Measurements from ENCODE around the gene DLGAP3. TPM values are rescaled to one million over a fixed set of nuclear protein-coding genes. Genes with fewer than 3 reads are reported as not detected.

DLGAP3 gene
- total RNA-seq, 1 experiment from 2014 or later: not detected

DNA sequence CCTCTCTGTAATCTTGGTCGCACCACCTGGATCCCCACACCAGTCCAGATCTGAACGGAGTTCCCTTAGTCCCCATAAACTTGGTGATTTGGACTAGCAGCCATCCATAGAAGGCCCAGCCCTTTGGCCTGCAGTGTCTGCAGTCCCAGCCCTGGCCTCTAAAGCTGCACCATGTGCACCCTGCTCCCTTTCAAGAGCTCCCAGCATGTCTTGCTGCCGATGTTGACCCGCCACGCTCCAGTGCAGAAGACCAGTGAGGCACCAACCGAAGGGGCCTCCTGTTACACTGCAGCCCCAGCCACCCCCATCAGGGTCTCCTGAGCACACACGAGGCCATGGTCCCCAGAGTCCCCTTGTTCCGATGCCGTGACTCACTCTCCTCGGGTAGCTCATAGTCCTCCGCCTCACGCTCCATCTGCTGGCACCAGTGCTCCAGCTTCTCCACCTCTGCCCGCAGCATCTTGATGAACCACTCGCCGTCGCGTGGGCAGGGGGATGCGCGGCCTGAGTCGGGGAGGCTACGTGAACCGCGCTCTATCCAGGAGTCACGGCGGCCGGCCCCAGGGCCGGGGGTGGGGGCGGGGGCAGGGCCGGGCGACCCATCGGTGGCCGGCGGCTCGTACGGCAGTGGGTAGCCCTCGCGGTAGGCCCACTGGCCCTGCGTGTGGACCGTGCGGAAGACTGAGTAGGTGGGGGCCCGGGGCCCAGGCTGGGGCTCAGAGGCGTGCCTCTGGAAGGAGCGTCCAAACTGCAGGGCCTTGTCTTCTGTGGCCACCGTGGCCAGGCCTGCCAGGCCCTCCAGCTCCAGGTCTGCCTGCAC, 61.0 kb downstream of the DLGAP3 start:
- no peak for DNase-seq (ENCODE audit: low spot score)

DNA sequence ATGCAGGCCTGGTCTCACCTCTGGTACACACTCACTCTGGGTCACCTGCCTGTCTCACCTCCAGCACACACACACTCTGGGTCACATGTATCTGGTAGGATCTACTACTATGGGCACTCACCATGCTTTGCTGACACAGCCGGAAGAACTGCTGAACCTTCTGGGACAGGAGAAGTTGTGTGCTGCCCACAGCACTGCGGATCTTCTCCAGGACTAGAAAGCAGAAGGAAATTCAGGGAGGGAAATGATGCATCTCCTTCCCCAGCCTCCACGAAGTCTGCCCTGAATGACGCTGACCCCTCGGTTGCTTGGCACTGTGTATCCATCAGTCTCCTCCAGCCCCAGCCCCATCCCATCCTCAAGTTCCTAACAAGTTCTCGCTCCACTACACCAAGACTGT, 62.0 kb downstream of the DLGAP3 start:
- no peak for DNase-seq (ENCODE audit: low spot score)

DNA sequence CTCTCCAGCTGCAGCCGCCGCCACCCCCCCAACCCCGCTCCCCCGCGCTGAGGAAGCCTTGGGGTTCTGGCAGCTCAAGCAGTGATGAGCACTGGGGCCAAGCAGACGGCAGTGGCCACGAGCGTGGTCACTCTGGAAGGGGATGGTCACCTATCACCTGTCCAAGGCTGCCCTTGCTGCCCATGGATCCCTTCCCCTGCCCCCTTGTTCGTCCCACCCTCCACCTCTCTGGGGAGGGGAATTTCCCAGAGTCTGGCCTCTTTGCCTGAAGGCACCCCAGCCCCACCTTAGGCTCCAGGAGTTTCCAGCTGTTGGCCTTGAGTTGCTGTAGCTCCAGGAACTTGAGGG, 62.7 kb downstream of the DLGAP3 start:
- no peak for DNase-seq (ENCODE audit: low spot score)

DNA sequence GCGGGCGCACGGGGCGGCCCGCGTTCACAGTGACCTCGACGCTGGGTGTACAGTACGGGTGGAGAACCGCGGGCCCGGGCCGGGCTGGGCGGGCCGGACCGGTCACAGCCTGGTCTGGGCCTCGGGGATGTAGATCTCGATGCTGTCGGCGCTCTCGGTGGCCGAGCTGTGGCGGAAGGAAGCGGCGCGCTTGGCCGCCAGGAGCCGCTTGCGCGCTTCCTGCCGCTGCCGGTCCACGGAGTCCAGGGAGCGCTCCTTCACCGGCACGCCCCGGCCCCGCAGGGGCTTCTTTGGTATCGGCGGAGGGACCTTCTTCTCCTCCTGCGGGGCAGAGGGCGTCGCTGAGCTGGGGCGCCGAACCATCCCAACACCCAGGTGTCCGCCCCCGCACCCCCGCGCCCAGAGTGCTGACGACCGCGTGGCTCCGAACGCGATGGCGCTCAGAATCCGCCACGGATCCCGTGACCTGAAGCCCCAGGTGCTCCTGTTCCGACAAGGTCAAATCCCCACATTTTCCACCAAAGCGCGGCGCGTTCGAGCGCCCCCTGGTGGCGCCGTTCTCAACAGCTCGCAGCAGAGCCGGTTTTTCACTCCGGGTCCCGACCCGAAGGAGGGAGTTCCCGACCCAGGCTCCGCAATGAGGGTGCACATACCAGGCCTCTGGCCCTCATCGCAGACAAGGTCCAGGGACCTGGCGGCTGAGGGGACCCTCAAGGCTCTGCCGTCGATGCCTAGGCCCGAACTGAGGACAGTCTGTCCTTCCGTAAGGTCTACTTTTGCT, 63.3 kb downstream of the DLGAP3 start:
- peak; percentile 65 for DNase-seq (ENCODE audit: low spot score)

DNA sequence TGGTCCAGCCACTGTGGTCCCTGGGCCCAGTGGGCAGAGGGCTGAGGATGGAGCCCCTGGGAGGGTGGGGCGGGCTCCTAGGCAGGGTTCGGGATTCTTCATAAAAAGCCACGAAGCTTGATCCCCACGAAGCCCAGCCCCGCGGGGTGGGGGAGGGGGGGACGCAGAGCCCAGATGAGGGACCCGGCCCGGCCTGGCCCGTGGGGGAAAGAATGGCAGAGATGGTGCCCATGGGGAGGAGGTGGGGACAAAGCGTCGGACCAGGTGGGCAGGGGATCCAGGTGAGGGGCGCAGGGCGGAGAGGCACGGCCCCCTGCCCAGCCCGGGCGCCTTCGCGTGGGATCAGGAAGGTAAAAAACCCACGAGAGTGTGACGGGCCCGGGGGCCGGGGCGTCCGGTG, 63.9 kb downstream of the DLGAP3 start:
- no peak for DNase-seq (ENCODE audit: low spot score)

DNA sequence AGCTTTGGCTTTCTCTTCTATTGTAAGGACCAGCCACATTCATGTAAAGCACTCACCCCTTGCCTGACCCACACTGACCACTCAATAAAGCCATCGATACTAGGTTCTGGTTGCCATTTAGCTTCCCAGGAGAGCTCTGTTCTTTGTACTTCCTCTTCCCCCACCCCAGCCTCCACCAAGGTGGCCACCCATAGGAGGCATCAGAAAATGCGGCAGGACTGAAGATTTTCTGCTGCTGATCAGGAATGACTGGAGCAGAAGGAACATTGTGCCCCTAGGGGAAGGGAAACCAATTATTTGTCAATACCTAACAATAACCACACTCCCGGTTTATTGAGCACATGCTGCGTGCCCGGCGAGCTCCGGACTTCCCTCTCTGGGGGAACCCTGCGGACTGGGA, 64.7 kb downstream of the DLGAP3 start:
- no peak for DNase-seq (ENCODE audit: low spot score)

DNA sequence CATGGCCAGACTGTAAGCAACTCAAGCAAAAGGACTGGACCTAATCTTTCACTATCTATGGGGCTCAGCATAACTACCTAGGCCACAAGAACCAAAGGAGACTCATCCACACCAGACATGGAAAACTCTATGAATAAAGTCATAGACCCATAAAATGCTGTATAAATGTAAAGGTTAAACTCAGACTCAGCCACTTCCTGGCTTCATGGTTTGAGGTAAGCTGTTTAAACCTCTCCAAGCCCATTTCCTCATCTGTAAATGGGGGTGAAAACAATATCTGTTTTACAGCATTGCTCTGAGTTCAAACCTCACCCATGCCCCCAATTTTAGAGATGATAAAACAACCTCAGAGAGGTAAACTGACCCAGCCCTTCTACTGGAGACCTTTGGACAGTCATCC, 65.9 kb downstream of the DLGAP3 start:
- no peak for DNase-seq (ENCODE audit: low spot score)

DNA sequence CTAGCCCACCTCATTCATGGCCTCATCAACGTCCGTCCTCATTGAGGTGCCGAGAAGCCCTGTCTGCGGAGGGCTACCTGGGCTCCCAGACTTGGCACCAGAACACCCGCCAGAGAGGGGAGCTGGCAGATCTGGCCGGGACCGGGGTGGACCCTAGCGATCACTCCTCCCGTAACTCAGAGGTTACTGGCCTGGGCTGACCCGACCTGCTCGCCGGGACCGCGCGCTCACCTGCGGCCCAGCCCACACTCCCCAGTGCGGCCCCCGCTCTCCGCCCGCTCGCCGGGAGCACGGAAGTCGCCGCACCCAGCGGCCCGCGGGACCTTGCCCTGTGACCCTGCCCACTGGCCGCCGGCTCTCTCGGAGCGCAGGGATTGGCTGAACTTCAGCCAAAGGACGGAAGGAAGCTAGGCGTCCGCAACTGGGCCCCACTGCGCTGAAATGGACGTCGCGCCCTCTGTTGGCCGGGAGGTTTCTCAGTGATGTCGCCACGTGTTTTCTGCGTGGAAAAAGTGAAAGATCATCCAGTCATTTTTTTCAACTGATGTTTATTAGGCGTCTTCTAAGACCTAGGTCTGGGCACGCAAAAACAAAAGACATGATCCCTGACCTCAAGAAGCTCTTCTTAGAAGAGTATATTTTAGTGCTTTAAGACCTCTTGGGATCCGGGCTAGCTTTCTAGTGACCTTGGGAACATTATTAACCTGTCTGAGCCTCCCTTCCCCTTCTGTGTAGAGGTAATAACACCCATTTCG, 69.8 kb downstream of the DLGAP3 start, which contains the start of gene SMIM12:
SMIM12 (minus strand) TSS at position 304 of the 755 bp plus-strand sequence. CDS start 3,772 bp downstream, outside the sequence.
- peak; percentile 93 for DNase-seq (ENCODE audit: low spot score)

DNA sequence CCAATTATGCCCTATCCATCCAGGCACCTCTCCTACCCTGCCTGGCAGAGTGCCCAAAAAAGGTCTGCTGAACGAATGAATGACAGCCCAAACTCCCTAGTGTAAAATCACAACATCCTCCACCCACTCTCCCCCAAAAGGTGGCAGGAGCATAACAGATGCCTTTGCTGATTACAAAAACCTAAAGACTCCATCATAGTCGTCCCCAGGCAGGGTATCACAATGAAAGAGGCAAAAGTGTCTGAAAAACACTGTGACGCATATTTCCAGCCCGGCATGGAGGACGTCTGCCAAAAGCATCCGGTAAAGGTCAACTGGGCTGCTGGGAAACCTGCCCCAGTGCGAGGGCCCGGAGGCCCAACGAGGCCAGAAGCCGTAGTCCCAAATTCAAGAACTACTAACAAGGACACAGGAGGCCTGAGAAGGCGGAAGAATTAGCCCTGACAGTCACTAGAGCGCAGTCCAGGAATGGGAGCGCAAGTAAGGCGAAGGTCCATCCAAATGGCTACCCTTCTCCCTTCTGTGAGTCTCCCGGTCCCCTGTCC, 70.5 kb downstream of the DLGAP3 start:
- peak; percentile 47 for DNase-seq (ENCODE audit: low spot score)

DNA sequence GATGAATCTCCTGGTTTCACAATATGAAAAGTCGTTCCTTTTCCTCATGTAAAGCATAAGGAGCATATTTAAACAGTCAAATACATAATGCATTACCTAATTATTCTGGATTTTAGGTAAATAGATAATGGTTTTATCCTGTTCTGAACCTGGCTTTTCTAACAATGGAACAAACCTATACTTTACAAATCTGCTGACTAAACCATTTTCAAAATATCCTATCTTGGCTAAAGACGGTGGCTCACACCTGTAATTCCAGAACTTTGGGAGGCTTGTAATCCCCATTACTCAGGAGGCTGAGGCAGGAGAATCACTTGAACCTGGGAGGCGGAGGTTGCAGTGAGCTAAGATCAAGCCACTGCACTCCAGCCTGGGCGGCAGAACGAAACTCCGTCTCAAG, 72.8 kb downstream of the DLGAP3 start:
- no peak for DNase-seq (ENCODE audit: low spot score)

DNA sequence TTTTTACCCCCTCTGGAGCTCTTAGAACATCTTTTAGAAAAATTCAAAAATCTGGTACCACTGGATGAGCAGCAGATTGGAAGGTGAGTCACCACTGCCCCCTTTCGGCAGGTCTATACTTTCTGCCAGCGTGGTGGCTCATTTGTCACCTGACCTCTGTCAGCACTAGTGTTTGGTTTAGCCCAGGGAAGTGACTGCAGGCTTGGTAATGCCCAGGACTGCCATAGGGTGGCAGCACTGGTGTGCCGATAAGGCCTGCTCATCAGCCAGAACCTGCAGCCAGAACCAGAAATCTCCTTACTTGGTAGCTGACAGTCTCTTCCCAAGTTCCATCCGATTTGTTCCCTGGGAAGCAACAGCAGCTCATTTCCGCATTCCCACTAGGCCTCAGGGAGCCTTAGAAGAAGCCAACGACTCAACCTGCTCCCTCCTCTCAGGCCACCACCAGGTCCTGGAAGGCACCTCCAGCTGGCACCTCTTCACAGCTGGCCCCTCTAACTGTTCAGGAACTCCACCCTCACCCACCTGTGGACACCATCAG, 76.7 kb downstream of the DLGAP3 start:
- peak; percentile 97 for DNase-seq (ENCODE audit: low spot score)

DNA sequence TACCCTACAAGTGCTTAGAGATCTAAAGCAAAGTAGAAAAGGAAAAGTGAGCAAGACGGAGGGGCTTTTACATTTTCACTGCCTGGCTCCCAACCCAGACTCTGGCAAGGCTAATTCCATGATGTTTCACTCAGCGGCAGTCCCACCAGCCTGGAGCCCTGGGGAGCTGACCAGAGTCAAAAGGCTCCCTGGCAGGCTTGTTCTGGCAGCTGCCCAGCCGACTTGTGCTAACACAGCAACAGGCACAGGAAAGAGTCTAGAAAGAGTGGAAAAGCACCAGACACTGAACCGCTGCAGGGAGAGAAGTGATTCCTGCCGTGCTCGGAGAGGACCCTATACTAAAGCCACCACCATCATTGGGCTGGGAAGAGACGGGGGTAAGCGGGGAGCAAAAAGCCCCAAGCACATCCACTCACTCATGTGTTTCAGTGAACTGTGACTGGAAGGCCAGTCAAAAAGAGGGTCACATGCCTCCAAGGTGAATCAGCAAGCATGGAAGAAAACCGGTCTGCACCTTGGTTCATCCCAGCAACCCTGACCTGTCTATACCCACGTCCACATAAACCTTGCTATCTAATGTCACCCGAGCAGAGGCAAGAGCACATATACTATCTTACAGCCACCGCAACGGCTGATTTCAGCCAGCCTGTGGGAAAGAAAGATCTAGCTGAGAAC, 77.9 kb downstream of the DLGAP3 start:
- DNase-seq (ENCODE audit: low spot score): no peak

DNA sequence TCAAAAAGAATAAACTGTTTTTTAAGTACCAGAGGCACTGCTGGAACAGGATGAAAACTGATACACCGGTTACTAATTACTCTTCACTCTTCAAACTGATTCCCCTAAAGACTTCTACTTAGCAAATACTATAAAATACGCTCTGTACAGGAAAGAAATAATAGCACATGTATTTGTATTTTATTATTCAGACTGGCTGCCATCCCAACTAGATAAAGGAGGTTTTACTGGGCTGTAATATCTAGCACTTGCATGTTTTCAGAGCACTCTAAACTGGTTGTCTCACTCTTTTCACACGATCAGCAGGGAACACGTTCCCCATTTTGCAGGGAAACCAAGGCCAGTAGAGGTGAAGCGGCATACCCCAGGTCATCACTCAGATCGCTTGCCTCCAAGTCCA, 79.1 kb downstream of the DLGAP3 start:
- no peak for DNase-seq (ENCODE audit: low spot score)

DNA sequence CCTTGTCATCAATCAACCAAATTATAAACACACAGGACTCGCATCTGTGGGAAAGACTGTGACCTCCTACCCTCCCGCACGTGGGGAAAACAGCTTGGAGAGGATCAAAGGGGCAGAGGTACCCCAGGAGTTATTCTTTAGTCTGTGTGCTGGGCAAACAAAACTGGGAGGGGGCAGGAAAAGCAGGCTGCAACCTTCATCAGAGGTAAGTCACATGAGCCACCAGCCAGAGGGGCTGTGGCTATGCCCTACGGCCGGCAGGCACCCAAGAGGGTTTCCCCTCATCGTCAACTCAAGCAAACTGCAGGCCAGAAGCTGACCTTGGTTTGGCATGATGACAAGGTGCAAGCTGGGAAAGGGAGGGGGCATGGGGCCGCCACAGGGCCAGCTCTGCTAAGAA, 82.4 kb downstream of the DLGAP3 start:
- DNase-seq (ENCODE audit: low spot score): no peak

DNA sequence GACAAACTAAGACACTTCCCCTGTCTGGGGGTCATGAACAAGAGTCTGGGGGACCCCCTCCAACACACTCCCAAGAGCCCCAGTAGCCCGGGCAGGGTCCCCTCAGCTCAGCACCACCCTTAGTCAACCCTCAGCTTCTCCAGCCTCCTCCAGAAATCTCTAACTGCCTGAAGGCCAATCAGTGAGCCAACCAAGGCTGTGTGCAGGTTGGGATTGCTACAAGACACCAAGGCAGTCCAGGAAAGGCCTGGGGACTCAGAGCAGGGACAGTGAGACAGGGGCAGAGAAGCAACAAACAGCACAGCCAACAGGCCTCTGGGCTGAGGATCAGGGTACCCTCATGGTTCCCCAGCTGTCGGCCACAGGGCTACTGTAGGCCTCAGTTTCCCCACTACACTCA, 83.2 kb downstream of the DLGAP3 start:
- no peak for DNase-seq (ENCODE audit: low spot score)

DNA sequence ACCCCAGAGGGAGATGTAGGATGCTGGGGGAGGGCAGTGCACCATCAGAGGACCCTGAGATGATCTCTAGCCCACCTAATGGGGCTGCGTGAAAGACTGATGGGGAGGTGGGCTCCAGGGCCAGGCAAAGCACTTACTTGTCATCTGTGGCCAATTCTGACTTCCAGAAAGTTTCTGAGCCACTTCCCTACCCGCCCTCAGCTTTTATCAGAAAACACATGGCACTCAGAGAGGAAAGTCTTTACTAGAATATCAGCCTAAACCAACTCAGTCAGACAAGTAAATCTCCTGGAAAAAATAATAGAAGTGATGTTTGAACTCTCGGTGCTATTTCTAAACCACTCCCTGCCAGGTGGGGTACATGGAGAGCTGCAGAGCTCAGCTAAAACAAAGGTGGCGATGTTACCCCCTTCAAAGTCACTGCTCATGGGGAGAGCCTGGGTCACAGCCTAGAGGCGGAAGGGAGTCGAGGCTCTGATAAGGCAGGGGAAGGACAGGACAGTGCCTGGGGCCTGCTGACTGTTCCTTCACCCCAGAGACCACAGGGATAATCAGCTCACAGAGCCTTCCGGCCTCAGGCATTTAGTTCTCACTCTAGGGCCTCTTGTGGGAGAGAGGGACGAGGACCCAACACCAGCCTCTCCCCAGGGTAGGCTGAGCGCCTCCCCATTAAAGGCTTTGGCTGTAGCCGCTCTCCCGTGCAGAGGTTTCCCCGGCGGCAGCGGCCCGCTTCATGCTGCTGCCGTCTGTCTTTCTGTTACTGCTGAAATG, 84.1 kb downstream of the DLGAP3 start:
- DNase-seq (ENCODE audit: low spot score): no peak

DNA sequence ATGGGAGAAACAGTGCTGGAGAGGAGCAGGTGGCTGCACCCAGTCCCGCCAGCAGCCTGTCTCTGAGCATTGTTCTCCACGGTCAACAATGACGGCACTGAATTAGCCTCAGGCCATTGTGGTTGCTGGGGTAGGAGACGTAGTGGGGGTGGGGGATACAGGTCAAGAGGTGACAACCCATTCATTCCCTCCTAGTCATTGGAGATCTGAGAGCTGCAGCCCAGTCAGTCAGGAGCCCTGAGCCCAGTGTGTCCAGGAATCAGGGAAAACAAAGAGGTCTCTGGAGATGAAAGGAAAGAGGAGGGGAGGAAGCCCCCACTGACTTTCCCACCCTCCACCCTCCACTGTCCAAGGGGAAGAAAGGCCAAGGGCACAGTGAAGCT, 85.2 kb downstream of the DLGAP3 start:
- no peak for DNase-seq (ENCODE audit: low spot score)

DNA sequence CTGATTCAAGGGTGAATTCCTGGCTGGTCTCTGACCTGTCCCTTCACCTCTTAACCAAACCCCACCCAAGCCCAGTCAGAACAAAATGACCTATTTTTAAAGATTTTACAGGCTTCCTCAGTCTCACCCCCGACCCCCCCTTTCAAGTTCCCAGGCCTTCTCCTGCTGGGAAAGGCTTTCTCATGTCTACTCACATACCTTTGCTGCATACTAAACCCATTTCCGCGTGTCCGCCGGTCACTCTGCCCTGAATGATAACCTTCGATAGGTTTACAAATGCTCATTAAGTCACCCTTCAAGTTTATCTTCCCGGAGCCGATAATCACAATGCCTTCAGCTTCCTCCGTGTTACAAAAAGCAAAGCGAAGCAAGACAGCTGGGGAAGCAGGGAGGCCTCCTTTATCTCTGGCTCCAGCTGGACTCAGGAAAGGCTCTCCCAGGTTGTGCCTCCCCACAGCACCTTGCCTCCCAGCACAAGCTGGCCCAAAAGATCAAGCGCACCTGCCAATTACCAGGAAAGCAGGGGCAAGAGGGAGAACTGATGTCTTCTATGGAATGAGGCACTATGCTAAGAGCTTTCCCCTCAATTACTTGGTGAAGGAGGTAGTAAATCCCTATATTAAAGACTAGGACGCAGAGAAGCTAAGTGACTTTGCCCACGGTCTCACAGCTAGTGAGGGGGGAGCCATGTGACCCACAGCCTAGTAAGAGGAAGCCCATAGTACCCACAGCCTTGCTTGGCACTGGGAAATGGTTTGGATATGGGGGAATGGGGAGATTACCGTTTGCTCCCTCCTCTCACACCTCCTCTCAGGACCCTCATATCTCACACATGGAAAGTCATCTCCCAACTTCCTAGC, 85.8 kb downstream of the DLGAP3 start:
- no peak for DNase-seq (ENCODE audit: low spot score)

DNA sequence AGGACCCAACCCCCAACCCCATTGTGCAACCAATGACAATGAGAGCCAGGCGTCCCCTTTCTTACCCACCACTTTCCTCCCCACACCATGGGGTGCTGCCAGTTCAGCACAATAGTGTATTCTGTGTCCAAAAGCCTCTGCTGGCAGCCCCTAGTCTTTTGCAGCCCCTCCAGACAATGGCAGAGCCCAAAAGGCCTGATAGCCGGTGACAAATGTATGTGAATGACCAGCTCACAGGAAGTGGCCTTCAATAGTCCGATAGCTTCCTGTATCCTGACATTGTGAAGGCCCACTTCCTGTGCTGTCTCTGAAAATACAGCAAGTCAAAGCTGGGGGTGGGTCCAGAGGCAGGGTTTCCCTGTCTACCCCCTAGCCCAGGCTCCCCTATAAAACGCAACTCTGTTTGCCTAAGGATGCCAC, 86.5 kb downstream of the DLGAP3 start:
- no peak for DNase-seq (ENCODE audit: low spot score)

Data from HT-29 (cell line).